GM23248 (cell line): ENCODE results near the gene TCAIM. TPM values are rescaled to one million over a fixed set of nuclear protein-coding genes. Genes with fewer than 3 reads are reported as not detected.

Experiments
- DNase-seq: peaks from one replicate; pipeline ENCODE4 v3.0.0-alpha.2; 2015
- H2AFZ ChIP-seq: fragments of 200-600 bp; sonication (generic); 2 replicates; pipeline ENCODE4 v1.6.1; 2016; ENCODE audit warnings: antibody characterized with exemption
- H3F3A ChIP-seq: fragments of 200-600 bp; sonication (generic); 2 replicates; pipeline ENCODE4 v1.6.1; 2016; ENCODE audit warnings: mild to moderate bottlenecking, antibody characterized with exemption, mixed run types; ENCODE audit not compliant: insufficient read depth
- H3K27ac ChIP-seq: fragments of 200-600 bp; sonication (generic); 2 replicates; pipeline ENCODE4 v1.5.1; 2016; ENCODE audit warnings: mild to moderate bottlenecking
- H3K27me3 ChIP-seq: fragments of 200-600 bp; sonication (generic); replicated peaks from 2 replicates; pipeline ENCODE4 v1.6.1; 2016; ENCODE audit warnings: mild to moderate bottlenecking; ENCODE audit not compliant: insufficient read depth
- H3K36me3 ChIP-seq: fragments of 200-600 bp; sonication (generic); 2 replicates; pipeline ENCODE4 v1.6.1; 2016; ENCODE audit warnings: low read depth, mild to moderate bottlenecking
- H3K4me1 ChIP-seq: fragments of 200-600 bp; sonication (generic); 2 replicates; pipeline ENCODE4 v1.6.1; 2016; ENCODE audit warnings: mild to moderate bottlenecking; ENCODE audit not compliant: insufficient read depth
- H3K4me2 ChIP-seq: fragments of 200-600 bp; sonication (generic); one replicate; pipeline ENCODE4 v1.6.1; 2016; ENCODE audit warnings: mild to moderate bottlenecking; ENCODE audit not compliant: unreplicated experiment
- H3K4me3 ChIP-seq: fragments of 200-600 bp; sonication (generic); 2 replicates; pipeline ENCODE4 v1.5.1; 2016; ENCODE audit warnings: mild to moderate bottlenecking
- H3K79me2 ChIP-seq: fragments of 200-600 bp; sonication (generic); 2 replicates; pipeline ENCODE4 v1.6.1; 2016; ENCODE audit warnings: mild to moderate bottlenecking; ENCODE audit not compliant: insufficient read depth
- H3K9ac ChIP-seq: fragments of 200-600 bp; sonication (generic); 2 replicates; pipeline ENCODE4 v1.6.1; 2016; ENCODE audit warnings: mild to moderate bottlenecking
- H3K9me2 ChIP-seq: fragments of 200-600 bp; sonication (generic); 2 replicates; pipeline ENCODE4 v1.6.1; 2016; ENCODE audit warnings: mixed run types, mild to moderate bottlenecking, moderate library complexity; ENCODE audit not compliant: insufficient read depth
- H3K9me3 ChIP-seq: fragments of 200-600 bp; sonication (generic); one replicate; pipeline ENCODE4 v1.6.1; 2017; ENCODE audit warnings: low read depth
- H4K20me1 ChIP-seq: fragments of 200-600 bp; sonication (generic); 2 replicates; pipeline ENCODE4 v1.6.0; 2016; ENCODE audit not compliant: insufficient read depth
- EZH2 ChIP-seq: fragments of 200-600 bp; sonication (generic); IDR thresholded peaks from 2 replicates; pipeline ENCODE4 v1.6.1; 2018; ENCODE audit warnings: antibody characterized with exemption, mild to moderate bottlenecking; ENCODE audit not compliant: insufficient read depth, poor library complexity, severe bottlenecking
- EZH2phosphoT487 ChIP-seq: fragments of 200-600 bp; sonication (generic); IDR thresholded peaks from 2 replicates; pipeline ENCODE4 v1.6.1; 2018; ENCODE audit warnings: antibody characterized with exemption, moderate library complexity, mild to moderate bottlenecking, low read depth; ENCODE audit not compliant: insufficient read depth
- WGBS, 2 experiments: methylation state at CpG; one replicate each; pipeline ENCODE4 v1.1.6; 2015 to 2017; ENCODE audit warnings: low lambda C conversion rate in 2 of 2, low coverage in 1 of 2; ENCODE audit errors: missing lambda C conversion rate in 2 of 2; 5-methylcytosine and 5-hydroxymethylcytosine counted together
- in situ Hi-C: fragments of 300-500 bp; cut with MboI; formaldehyde crosslinking; loops from 2 replicates; pipeline ENCODE4 v1.15.0; 2020
- polyA plus RNA-seq: library from polyadenylated mRNA; unstranded; fragments of >200 nt; fragmentation: Nextera tagmentation; extraction: Ambion mirVana; gene quantifications from 2 replicates; pipeline ENCODE4 v1.2.1, GENCODE V29; 2016
- total RNA-seq: library from RNA; depleted of rRNA; stranded (reverse); fragments of >200 nt; shearing (Covaris generic); gene quantifications from 2 replicates; pipeline ENCODE4 v1.2.3, GENCODE V29; 2014; rRNA removed

The TCAIM gene
- total and polyA plus RNA-seq, 2 experiments from 2014 or later = 13.9 to 16.3 TPM

- H3K4me1 ChIP-seq = no peaks in the 10 kb centered on the region
- H3K9me3 ChIP-seq = no peaks in the 10 kb centered on the region
- no peak overlapping the region for H2AFZ ChIP-seq
- H3K9me2 ChIP-seq = no peaks in the 10 kb centered on the region
- in situ Hi-C loops = no loop called here
- WGBS, 2 experiments = 96 to 99% methylated on average over 5 of the region's 5 CpGs
- no peak overlapping the region for H3K9ac ChIP-seq
- H3K27me3 ChIP-seq = no peaks in the 10 kb centered on the region
- H3K79me2 ChIP-seq = no peaks in the 10 kb centered on the region
- no peak overlapping the region for H3K4me3 ChIP-seq
- no peak overlapping the region for H3K27ac ChIP-seq
- peaks cover 28% of the 10 kb centered on the region for H3K36me3 ChIP-seq
- no peaks in the 10 kb centered on the region for H3F3A ChIP-seq
- no peak for DNase-seq
- no peak for TF ChIP-seq EZH2
- TF ChIP-seq EZH2phosphoT487 = no peak
- no peaks in the 10 kb centered on the region for H4K20me1 ChIP-seq
- no peak overlapping the region for H3K4me2 ChIP-seq
Observed at GRCh38 chr3:44445786-44446185, 107.2 kb downstream of the TCAIM start.

- 97 to 98% methylated on average over 5 of the region's 5 CpGs for WGBS, 2 experiments
- H3K4me1 ChIP-seq = no peaks in the 10 kb centered on the region
- H3K79me2 ChIP-seq = no peaks in the 10 kb centered on the region
- in situ Hi-C loops = no loop called here
- H3K9ac ChIP-seq = no peak overlapping the region
- H3K27me3 ChIP-seq = no peaks in the 10 kb centered on the region
- H3K36me3 ChIP-seq = peaks cover 28% of the 10 kb centered on the region
- no peak for DNase-seq
- H3K4me2 ChIP-seq = no peak overlapping the region
- H3F3A ChIP-seq = no peaks in the 10 kb centered on the region
- no peaks in the 10 kb centered on the region for H4K20me1 ChIP-seq
- TF ChIP-seq EZH2 (no peak), EZH2phosphoT487 (no peak)
- no peaks in the 10 kb centered on the region for H3K9me2 ChIP-seq
- H3K4me3 ChIP-seq = no peak overlapping the region
- H2AFZ ChIP-seq = no peak overlapping the region
- no peaks in the 10 kb centered on the region for H3K9me3 ChIP-seq
- no peak overlapping the region for H3K27ac ChIP-seq
Observed at GRCh38 chr3:44446929-44447328, 108.4 kb downstream of the TCAIM start.

- DNase-seq = no peak
- Histone ChIP-seq H3K27me3 (no peaks in the 10 kb centered on the region), H3K4me1 (no peaks in the 10 kb centered on the region), H3K9ac (no peak overlapping the region), H3K4me2 (no peak overlapping the region), H3F3A (no peaks in the 10 kb centered on the region), H3K27ac (no peak overlapping the region), H3K9me3 (no peaks in the 10 kb centered on the region), H2AFZ (no peak overlapping the region), H3K36me3 (peaks cover 31% of the 10 kb centered on the region), H3K4me3 (no peak overlapping the region), H4K20me1 (no peaks in the 10 kb centered on the region), H3K79me2 (peaks cover 31% of the 10 kb centered on the region), H3K9me2 (no peaks in the 10 kb centered on the region)
- TF ChIP-seq EZH2 (no peak), EZH2phosphoT487 (no peak)
- WGBS, 2 experiments = 95 to 97% methylated on average over 3 of the region's 3 CpGs
- in situ Hi-C loops = no loop called here
Observed at GRCh38 chr3:44451441-44451840, 112.9 kb downstream of the TCAIM start.

- H3K27ac ChIP-seq = no peak overlapping the region
- no peak overlapping the region for H2AFZ ChIP-seq
- 98% methylated on average over 4 of the region's 4 CpGs for WGBS, 2 experiments
- no peak overlapping the region for H3K4me3 ChIP-seq
- 0 out of 2 replicates have a peak, but pooled peaks cover 3% of the 10 kb centered on the region for H3F3A ChIP-seq
- H3K9me2 ChIP-seq = no peaks in the 10 kb centered on the region
- no peak for DNase-seq
- in situ Hi-C loops = no loop called here
- H4K20me1 ChIP-seq = no peaks in the 10 kb centered on the region
- no peak for TF ChIP-seq EZH2phosphoT487
- TF ChIP-seq EZH2 = no peak
- no peaks in the 10 kb centered on the region for H3K4me1 ChIP-seq
- peaks cover 47% of the 10 kb centered on the region for H3K79me2 ChIP-seq
- no peaks in the 10 kb centered on the region for H3K27me3 ChIP-seq
- H3K4me2 ChIP-seq = no peak overlapping the region
- peaks cover 17% of the 10 kb centered on the region; the same call in 1 of the 2 replicates for H3K36me3 ChIP-seq
- no peak overlapping the region for H3K9ac ChIP-seq
- H3K9me3 ChIP-seq = no peaks in the 10 kb centered on the region
Observed at GRCh38 chr3:44454258-44454657, 115.7 kb downstream of the TCAIM start.

- Histone ChIP-seq H3K4me3 (no peak overlapping the region), H2AFZ (no peak overlapping the region), H4K20me1 (no peaks in the 10 kb centered on the region), H3K36me3 (peaks cover 21% of the 10 kb centered on the region; the same call in 1 of the 2 replicates), H3F3A (0 out of 2 replicates have a peak, but pooled peaks cover 4% of the 10 kb centered on the region), H3K27me3 (no peaks in the 10 kb centered on the region), H3K4me2 (no peak overlapping the region), H3K27ac (no peak overlapping the region), H3K9ac (no peak overlapping the region), H3K4me1 (no peaks in the 10 kb centered on the region), H3K79me2 (peaks cover 58% of the 10 kb centered on the region), H3K9me3 (no peaks in the 10 kb centered on the region), H3K9me2 (no peaks in the 10 kb centered on the region)
- 96 to 97% methylated on average over 10 of the region's 10 CpGs for WGBS, 2 experiments
- DNase-seq = no peak
- in situ Hi-C loops = no loop called here
- TF ChIP-seq EZH2 = no peak
- no peak for TF ChIP-seq EZH2phosphoT487
Observed at GRCh38 chr3:44455318-44455717, 116.8 kb downstream of the TCAIM start.

Other genes with a start within 250 kb of the TCAIM start
- gene TOPAZ1, start 96.9 kb upstream of the TCAIM start, total RNA-seq = not detected in 2 replicates
- not detected in 2 replicates for gene TOPAZ1, start 96.9 kb upstream of the TCAIM start, polyA plus RNA-seq
- gene ZNF445, start 138.9 kb downstream of the TCAIM start, total RNA-seq = 5.9 and 6.8 TPM in 2 replicates
- gene ZNF445, start 138.9 kb downstream of the TCAIM start, polyA plus RNA-seq = 2.2 TPM in 2 replicates
- gene ZKSCAN7, start 216.4 kb downstream of the TCAIM start, total RNA-seq = 4.5 and 6.1 TPM in 2 replicates
- gene ZKSCAN7, start 216.4 kb downstream of the TCAIM start, polyA plus RNA-seq = 2.9 and 3.1 TPM in 2 replicates
- gene ZNF660, start 246.2 kb downstream of the TCAIM start, total RNA-seq = 0.76 and 0.97 TPM in 2 replicates
- 0.54 and 1.2 TPM in 2 replicates for gene ZNF660, start 246.2 kb downstream of the TCAIM start, polyA plus RNA-seq